IMR-90 (cell line): ENCODE results near the gene C1QL2. TPM values are rescaled to one million over a fixed set of nuclear protein-coding genes. Genes with fewer than 3 reads are reported as not detected.

Experiments
- ATAC-seq: fragments of 200-7000 bp; cut with Tn5 transposase; 2 replicates; pipeline ENCODE4 v1.9.1; 2020; ENCODE audit warnings: low read depth, mild to moderate bottlenecking, moderate library complexity
- BruUV-seq: library from RNA; stranded (reverse); fragments of 400-500 nt; replicated peaks from 2 replicates; lab custom pipeline; 2021; lab: Mats Ljungman, UMichigan
- CTCF ChIA-PET: fragments of 300-600 bp; formaldehyde crosslinking; extraction: SDS; loops from one replicate; lab custom pipeline; 2021; ENCODE audit warnings: antibody characterized with exemption; lab: Yijun Ruan, JAX
- POLR2A ChIA-PET: fragments of 300-600 bp; sonication (Branson Sonifier 250); formaldehyde crosslinking; loops from one replicate; lab custom pipeline; 2022; ENCODE audit warnings: antibody characterized with exemption; ENCODE audit not compliant: unreplicated experiment; lab: Charles Lee
- DNase-seq: peaks from one replicate; pipeline ENCODE4 v3.0.0; 2013
- H2AFZ ChIP-seq: replicated peaks from 2 replicates; pipeline ENCODE3; 2013; ENCODE audit warnings: low read length, mild to moderate bottlenecking; ENCODE audit not compliant: poor library complexity
- H2AK5ac ChIP-seq: 2 replicates; pipeline ENCODE4 v1.6.1; 2013; ENCODE audit warnings: low read depth, low read length, inconsistent platforms
- H2AK9ac ChIP-seq: replicated peaks from 2 replicates; pipeline ENCODE3; 2013; ENCODE audit warnings: mild to moderate bottlenecking, low read depth, low read length, moderate library complexity; ENCODE audit not compliant: poor library complexity
- H2BK120ac ChIP-seq: 2 replicates; pipeline ENCODE4 v1.6.1; 2013; ENCODE audit warnings: low read depth, low read length, inconsistent platforms
- H2BK15ac ChIP-seq: 3 replicates; pipeline ENCODE4 v1.6.1; 2013; ENCODE audit warnings: low read depth, low read length, inconsistent platforms
- H2BK20ac ChIP-seq: 2 replicates; pipeline ENCODE4 v1.6.1; 2013; ENCODE audit warnings: low read depth, mild to moderate bottlenecking, inconsistent platforms, low read length, moderate library complexity
- H2BK5ac ChIP-seq: 2 replicates; pipeline ENCODE4 v1.6.1; 2013; ENCODE audit warnings: mild to moderate bottlenecking, low read depth, low read length, inconsistent platforms; ENCODE audit not compliant: poor library complexity, severe bottlenecking
- H3K14ac ChIP-seq: replicated peaks from 2 replicates; pipeline ENCODE4 v1.6.1; 2013; ENCODE audit warnings: low read depth, low read length, inconsistent platforms
- H3K18ac ChIP-seq: 2 replicates; pipeline ENCODE4 v1.6.1; 2013; ENCODE audit warnings: low read depth, low read length, control low read depth
- H3K23ac ChIP-seq: 2 replicates; pipeline ENCODE4 v1.6.1; 2013; ENCODE audit warnings: low read depth, low read length, inconsistent platforms
- H3K27ac ChIP-seq: 2 replicates; pipeline ENCODE4 v1.5.1; 2013; ENCODE audit warnings: mild to moderate bottlenecking, control low read depth, low read length; ENCODE audit not compliant: insufficient read depth
- H3K27me3 ChIP-seq: 2 replicates; pipeline ENCODE4 v1.6.1; 2013; ENCODE audit warnings: low read length; ENCODE audit not compliant: control insufficient read depth, insufficient read depth
- H3K36me3 ChIP-seq: 2 replicates; pipeline ENCODE4 v1.6.1; 2013; ENCODE audit warnings: low read length, mixed read lengths; ENCODE audit not compliant: control insufficient read depth, insufficient read depth
- H3K4ac ChIP-seq: 2 replicates; pipeline ENCODE4 v1.6.1; 2013; ENCODE audit warnings: low read depth, low read length, inconsistent platforms
- H3K4me1 ChIP-seq: 2 replicates; pipeline ENCODE4 v1.6.1; 2013; ENCODE audit warnings: low read length, mixed read lengths; ENCODE audit not compliant: control insufficient read depth, insufficient read depth
- H3K4me2 ChIP-seq: 2 replicates; pipeline ENCODE4 v1.6.1; 2013; ENCODE audit warnings: low read depth, mild to moderate bottlenecking, control low read depth, low read length, moderate library complexity
- H3K4me3 ChIP-seq: 2 replicates; pipeline ENCODE4 v1.5.1; 2013; ENCODE audit warnings: low read depth, mild to moderate bottlenecking, control low read depth, low read length, moderate library complexity; ENCODE audit not compliant: insufficient read depth
- H3K56ac ChIP-seq: 2 replicates; pipeline ENCODE4 v1.6.1; 2013; ENCODE audit warnings: low read length, inconsistent platforms; ENCODE audit not compliant: insufficient read depth; ENCODE audit errors: extremely low read depth
- H3K79me1 ChIP-seq, 2 experiments: 2 replicates each; pipeline ENCODE4 v1.6.1; 2013; ENCODE audit warnings: low read length in 2 of 2, inconsistent platforms in 1 of 2, low read depth in 1 of 2
- H3K9ac ChIP-seq: 2 replicates; pipeline ENCODE4 v1.6.1; 2013; ENCODE audit warnings: low read depth, low read length, control low read depth
- H3K9me1 ChIP-seq: 2 replicates; pipeline ENCODE4 v1.6.1; 2013; ENCODE audit warnings: low read length, inconsistent platforms; ENCODE audit not compliant: insufficient read depth
- H3K9me3 ChIP-seq: 2 replicates; pipeline ENCODE4 v1.6.1; 2013; ENCODE audit warnings: low read length; ENCODE audit not compliant: control insufficient read depth, insufficient read depth
- H4K20me1 ChIP-seq: 2 replicates; pipeline ENCODE4 v1.6.1; 2013; ENCODE audit warnings: low read length, inconsistent platforms; ENCODE audit not compliant: insufficient read depth
- H4K5ac ChIP-seq: 2 replicates; pipeline ENCODE4 v1.6.1; 2013; ENCODE audit warnings: mild to moderate bottlenecking, low read depth, low read length, control low read depth
- H4K8ac ChIP-seq, 2 experiments: 2 replicates each; pipeline ENCODE4 v1.6.1; 2013; ENCODE audit warnings: low read depth in 2 of 2, low read length in 2 of 2, control low read depth in 1 of 2, inconsistent platforms in 1 of 2
- H4K91ac ChIP-seq: 2 replicates; pipeline ENCODE4 v1.6.1; 2013; ENCODE audit warnings: low read depth, low read length, inconsistent platforms; ENCODE audit not compliant: insufficient read depth
- BHLHE40 ChIP-seq: fragments of 150-350 bp; IDR thresholded peaks from 2 replicates; pipeline ENCODE4 v1.6.1; 2016; ENCODE audit warnings: mild to moderate bottlenecking, low read depth, low read length
- CEBPB ChIP-seq: IDR thresholded peaks from 2 replicates; pipeline ENCODE4 v1.6.1; 2012; ENCODE audit warnings: low read depth, low read length, improper control_type of control experiment
- CHD1 ChIP-seq: IDR thresholded peaks from 2 replicates; pipeline ENCODE4 v1.6.1; 2012; ENCODE audit warnings: low read depth, low read length, improper control_type of control experiment
- CTCF ChIP-seq: conservative IDR thresholded peaks from 2 replicates; pipeline ENCODE4 v1.5.1; 2012; ENCODE audit warnings: mild to moderate bottlenecking, low read depth, low read length, improper control_type of control experiment
- ELK1 ChIP-seq: fragments of 150-350 bp; IDR thresholded peaks from 2 replicates; pipeline ENCODE4 v1.6.1; 2016; ENCODE audit warnings: low read depth, mild to moderate bottlenecking, low read length, moderate library complexity, borderline replicate concordance
- FOS ChIP-seq: fragments of 150-350 bp; IDR thresholded peaks from 2 replicates; pipeline ENCODE4 v1.6.1; 2016; ENCODE audit warnings: low read depth, low read length
- MAZ ChIP-seq: IDR thresholded peaks from 2 replicates; pipeline ENCODE4 v1.6.1; 2012; ENCODE audit warnings: low read depth, mild to moderate bottlenecking, low read length, improper control_type of control experiment, moderate library complexity, borderline replicate concordance
- MXI1 ChIP-seq: IDR thresholded peaks from 2 replicates; pipeline ENCODE4 v1.6.1; 2012; ENCODE audit warnings: low read depth, mild to moderate bottlenecking, low read length, moderate library complexity, borderline replicate concordance
- NFE2L2 ChIP-seq: fragments of 150-350 bp; IDR thresholded peaks from 2 replicates; pipeline ENCODE4 v1.6.1; 2016; ENCODE audit warnings: low read depth, mild to moderate bottlenecking, low read length
- RAD21 ChIP-seq: IDR thresholded peaks from 2 replicates; pipeline ENCODE4 v1.6.1; 2012; ENCODE audit warnings: low read length, improper control_type of control experiment
- RCOR1 ChIP-seq: IDR thresholded peaks from 2 replicates; pipeline ENCODE4 v1.6.1; 2012; ENCODE audit warnings: mild to moderate bottlenecking, low read length, improper control_type of control experiment; ENCODE audit not compliant: insufficient replicate concordance
- RFX5 ChIP-seq: IDR thresholded peaks from 2 replicates; pipeline ENCODE4 v1.8.0; 2012; ENCODE audit warnings: low read depth, mild to moderate bottlenecking, low read length, moderate library complexity
- SMC3 ChIP-seq: fragments of 150-350 bp; IDR thresholded peaks from 2 replicates; pipeline ENCODE4 v1.6.1; 2016; ENCODE audit warnings: low read depth, mild to moderate bottlenecking, antibody characterized with exemption, low read length, moderate library complexity
- USF2 ChIP-seq: fragments of 150-350 bp; IDR thresholded peaks from 2 replicates; pipeline ENCODE4 v1.6.1; 2017; ENCODE audit warnings: mild to moderate bottlenecking, antibody characterized with exemption, low read length, low read depth
- WGBS, 2 experiments: methylation state at CpG; one replicate each; pipeline versions ENCODE4 v1.1.5 to v1.1.7; 2013; ENCODE audit warnings: missing lambda C conversion rate in 2 of 2; ENCODE audit not compliant: insufficient read length in 1 of 2; ENCODE audit errors: extremely low coverage in 2 of 2; 5-methylcytosine and 5-hydroxymethylcytosine counted together
- dilution Hi-C: fragments of 300-500 bp; cut with HindIII; formaldehyde crosslinking; loops from one replicate; pipeline ENCODE4 v1.14.3; 2018; ENCODE audit warnings: low sequenced_read_pairs; ENCODE audit not compliant: unreplicated experiment
- in situ Hi-C: fragments of 300-500 bp; cut with MboI; formaldehyde crosslinking; loops from 3 replicates; pipeline ENCODE4 v1.14.3; 2019; ENCODE audit warnings: low sequenced_read_pairs, inconsistent platforms, mixed read lengths
- intact Hi-C: fragments of 100-400 bp; cut with micrococcal nuclease; formaldehyde crosslinking; loops from 2 replicates; pipeline ENCODE4 v1.10.0; 2022
- polyA plus RNA-seq, 3 experiments: library from polyadenylated mRNA; depleted of rRNA; stranded (reverse); fragments of >200 nt; gene quantifications; 2 replicates each; pipeline ENCODE4 v1.2.3, GENCODE V29; 2012; ENCODE audit warnings: low replicate concordance in 1 of 3
- total RNA-seq: library from RNA; depleted of rRNA; stranded (reverse); fragments of >200 nt; gene quantifications from 2 replicates; pipeline ENCODE4 v1.2.3, GENCODE V29; 2012

The C1QL2 gene
- total and polyA plus RNA-seq, 2 of the 4 experiments (the other 2 are of a cell fraction) = not detected

- no peak overlapping the region for H4K5ac ChIP-seq
- H3K23ac ChIP-seq = no peak overlapping the region
- H3K4ac ChIP-seq = no peak overlapping the region
- H3K9ac ChIP-seq = no peak overlapping the region
- H3K18ac ChIP-seq = no peak overlapping the region
- H3K4me1 ChIP-seq = no peaks in the 10 kb centered on the region
- no peaks in the 10 kb centered on the region for H4K20me1 ChIP-seq
- ChIA-PET CTCF (no interaction called here), POLR2A (no interaction called here)
- H2BK120ac ChIP-seq = no peak overlapping the region
- no peaks in the 10 kb centered on the region for H3K79me1 ChIP-seq
- H3K14ac ChIP-seq = no peak overlapping the region
- H2AK5ac ChIP-seq = no peak overlapping the region
- H3K56ac ChIP-seq = no peak overlapping the region
- H2BK15ac ChIP-seq = no peak overlapping the region
- no peak overlapping the region for H4K91ac ChIP-seq
- intact Hi-C loops = loop anchor here (5.0 kb wide), 1 partner anchor 53 kb away; no protein-coding TSS in a partner anchor
- no peak overlapping the region for H2AK9ac ChIP-seq
- H3K4me3 ChIP-seq = no peak overlapping the region
- no peak overlapping the region for H3K4me2 ChIP-seq
- no peak overlapping the region for H2BK20ac ChIP-seq
- in situ Hi-C loops = loop anchor here (25.0 kb wide), 1 partner anchor 102 kb away; no protein-coding TSS in a partner anchor
- ATAC-seq (no peak), DNase-seq (no peak)
- no peaks in the 10 kb centered on the region for H3K9me3 ChIP-seq
- dilution Hi-C loops = no loop called here
- no peak overlapping the region for H2BK5ac ChIP-seq
- TF ChIP-seq MXI1 (no peak), RAD21 (no peak), RCOR1 (no peak), CEBPB (no peak), RFX5 (no peak), CTCF (no peak), USF2 (no peak), SMC3 (no peak), NFE2L2 (no peak), BHLHE40 (no peak), ELK1 (no peak), MAZ (no peak), CHD1 (no peak), FOS (no peak)
- no peak overlapping the region for H2AFZ ChIP-seq
- H3K27me3 ChIP-seq = peaks cover 48% of the 10 kb centered on the region
- BruUV-seq = no TSS peak
- no peak overlapping the region for H4K8ac ChIP-seq
- no CpG with 5 or more reads among the region's 9 CpGs for WGBS, 2 experiments
- H3K36me3 ChIP-seq = no peaks in the 10 kb centered on the region
- H3K9me1 ChIP-seq = no peaks in the 10 kb centered on the region
- H3K27ac ChIP-seq = no peak overlapping the region
These were observed 1.9 kb upstream of the C1QL2 start for GRCh38 chr2:119160361-119160990.
